ENCODE results near the gene DLEU7. TPM values are rescaled to one million over a fixed set of nuclear protein-coding genes. Genes with fewer than 3 reads are reported as not detected.

The DLEU7 gene
- total RNA-seq, 1 experiment from 2014 or later: not detected

DNA sequence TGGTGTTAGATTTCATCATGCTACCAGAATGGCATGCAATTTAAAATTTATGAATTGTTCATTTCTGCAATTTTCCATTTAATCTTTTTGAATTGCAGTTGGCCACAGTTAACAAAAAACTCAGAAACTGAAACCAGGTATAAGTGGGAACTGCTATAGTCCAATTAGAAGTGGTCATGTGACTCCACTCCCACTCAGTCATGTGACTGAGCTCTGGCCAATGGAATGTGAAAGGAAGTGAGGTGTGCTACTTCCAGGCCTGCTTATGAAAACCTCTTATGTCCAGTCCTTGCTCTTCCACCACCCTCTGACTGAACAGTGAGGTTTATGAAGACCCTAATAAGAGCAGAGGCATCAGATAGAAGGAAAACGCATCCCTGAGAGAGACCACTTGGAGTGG is 47.0 kb downstream of the DLEU7 start:
- Mint-ChIP-seq H3K27ac (ENCODE audit: unreplicated experiment) (no peak overlapping the region), H3K36me3 (ENCODE audit: insufficient read depth, unreplicated experiment) (no peaks in the 10 kb centered on the region), H3K27me3 (ENCODE audit: unreplicated experiment) (peaks cover 14% of the 10 kb centered on the region), H3K4me1 (ENCODE audit: low read depth, unreplicated experiment) (no peaks in the 10 kb centered on the region), H3K9me3 (ENCODE audit: low read depth, unreplicated experiment) (peaks cover 4% of the 10 kb centered on the region), H3K4me3 (ENCODE audit: low read depth, unreplicated experiment) (no peak overlapping the region)
- intact Hi-C loops (cut with micrococcal nuclease; ENCODE audit: unreplicated experiment): no loop called here
- no peak for DNase-seq
- CTCF ChIA-PET: no interaction called here
- TF ChIP-seq, protein P1, sequence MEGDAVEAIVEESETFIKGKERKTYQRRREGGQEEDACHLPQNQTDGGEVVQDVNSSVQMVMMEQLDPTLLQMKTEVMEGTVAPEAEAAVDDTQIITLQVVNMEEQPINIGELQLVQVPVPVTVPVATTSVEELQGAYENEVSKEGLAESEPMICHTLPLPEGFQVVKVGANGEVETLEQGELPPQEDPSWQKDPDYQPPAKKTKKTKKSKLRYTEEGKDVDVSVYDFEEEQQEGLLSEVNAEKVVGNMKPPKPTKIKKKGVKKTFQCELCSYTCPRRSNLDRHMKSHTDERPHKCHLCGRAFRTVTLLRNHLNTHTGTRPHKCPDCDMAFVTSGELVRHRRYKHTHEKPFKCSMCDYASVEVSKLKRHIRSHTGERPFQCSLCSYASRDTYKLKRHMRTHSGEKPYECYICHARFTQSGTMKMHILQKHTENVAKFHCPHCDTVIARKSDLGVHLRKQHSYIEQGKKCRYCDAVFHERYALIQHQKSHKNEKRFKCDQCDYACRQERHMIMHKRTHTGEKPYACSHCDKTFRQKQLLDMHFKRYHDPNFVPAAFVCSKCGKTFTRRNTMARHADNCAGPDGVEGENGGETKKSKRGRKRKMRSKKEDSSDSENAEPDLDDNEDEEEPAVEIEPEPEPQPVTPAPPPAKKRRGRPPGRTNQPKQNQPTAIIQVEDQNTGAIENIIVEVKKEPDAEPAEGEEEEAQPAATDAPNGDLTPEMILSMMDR (IDR thresholded peaks at IDR 0.05; ENCODE audit: unreplicated experiment): no peak
- BruUV-seq (replicated peaks): no TSS peak

DNA sequence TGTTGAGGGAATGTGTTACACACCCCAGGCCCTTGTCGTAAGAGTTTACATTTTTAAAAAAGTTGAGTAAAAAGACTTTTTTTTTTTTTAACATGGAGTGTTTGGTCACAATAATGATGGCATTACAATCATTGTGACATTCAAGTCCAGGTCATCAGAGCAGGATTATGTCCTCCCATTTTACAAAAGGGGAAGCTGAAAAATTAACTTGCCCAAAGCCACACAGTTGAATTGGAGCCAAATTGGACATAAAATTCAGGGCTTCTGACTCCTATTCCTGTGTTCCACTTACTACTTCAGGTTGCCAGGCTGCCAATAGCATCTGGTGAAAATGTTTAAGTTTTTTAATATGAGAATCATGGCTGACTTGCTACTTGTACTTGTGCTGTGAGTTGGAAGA is 49.3 kb downstream of the DLEU7 start:
- Mint-ChIP-seq H3K4me1 (ENCODE audit: low read depth, unreplicated experiment) (no peaks in the 10 kb centered on the region), H3K4me3 (ENCODE audit: low read depth, unreplicated experiment) (no peak overlapping the region), H3K27me3 (ENCODE audit: unreplicated experiment) (peaks cover 2% of the 10 kb centered on the region), H3K27ac (ENCODE audit: unreplicated experiment) (no peak overlapping the region), H3K36me3 (ENCODE audit: insufficient read depth, unreplicated experiment) (no peaks in the 10 kb centered on the region), H3K9me3 (ENCODE audit: low read depth, unreplicated experiment) (peaks cover 4% of the 10 kb centered on the region)
- intact Hi-C loops (cut with micrococcal nuclease; ENCODE audit: unreplicated experiment): no loop called here
- BruUV-seq (replicated peaks): no TSS peak
- no peak for DNase-seq
- TF ChIP-seq, protein P1 (IDR thresholded peaks at IDR 0.05; ENCODE audit: unreplicated experiment): no peak
- CTCF ChIA-PET: no interaction called here

DNA sequence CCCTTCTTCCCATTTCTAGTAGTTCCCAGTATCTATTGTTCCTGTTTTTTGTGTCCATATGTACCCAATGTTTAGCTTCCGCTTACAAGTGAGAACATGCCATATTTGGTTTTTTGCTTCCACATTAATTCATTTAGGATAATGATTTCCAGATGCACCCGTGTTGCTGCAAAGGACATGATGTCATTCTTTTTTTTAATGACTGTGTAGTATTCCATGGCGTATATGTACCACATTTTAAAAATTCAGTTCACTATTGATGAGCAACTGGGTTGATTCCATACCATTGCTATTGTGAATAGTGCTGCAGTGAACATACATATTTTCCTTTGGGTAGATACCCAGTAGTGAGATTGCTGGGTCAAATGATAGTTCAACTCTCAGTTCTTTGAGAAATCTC is 50.5 kb downstream of the DLEU7 start:
- Mint-ChIP-seq H3K36me3 (ENCODE audit: insufficient read depth, unreplicated experiment) (no peaks in the 10 kb centered on the region), H3K9me3 (ENCODE audit: low read depth, unreplicated experiment) (peaks cover 4% of the 10 kb centered on the region), H3K4me3 (ENCODE audit: low read depth, unreplicated experiment) (no peak overlapping the region), H3K27me3 (ENCODE audit: unreplicated experiment) (peaks cover 6% of the 10 kb centered on the region), H3K4me1 (ENCODE audit: low read depth, unreplicated experiment) (no peaks in the 10 kb centered on the region), H3K27ac (ENCODE audit: unreplicated experiment) (no peak overlapping the region)
- CTCF ChIA-PET: no interaction called here
- DNase-seq: no peak
- intact Hi-C loops (cut with micrococcal nuclease; ENCODE audit: unreplicated experiment): no loop called here
- BruUV-seq (replicated peaks): no TSS peak
- TF ChIP-seq, protein P1 (IDR thresholded peaks at IDR 0.05; ENCODE audit: unreplicated experiment): no peak

DNA sequence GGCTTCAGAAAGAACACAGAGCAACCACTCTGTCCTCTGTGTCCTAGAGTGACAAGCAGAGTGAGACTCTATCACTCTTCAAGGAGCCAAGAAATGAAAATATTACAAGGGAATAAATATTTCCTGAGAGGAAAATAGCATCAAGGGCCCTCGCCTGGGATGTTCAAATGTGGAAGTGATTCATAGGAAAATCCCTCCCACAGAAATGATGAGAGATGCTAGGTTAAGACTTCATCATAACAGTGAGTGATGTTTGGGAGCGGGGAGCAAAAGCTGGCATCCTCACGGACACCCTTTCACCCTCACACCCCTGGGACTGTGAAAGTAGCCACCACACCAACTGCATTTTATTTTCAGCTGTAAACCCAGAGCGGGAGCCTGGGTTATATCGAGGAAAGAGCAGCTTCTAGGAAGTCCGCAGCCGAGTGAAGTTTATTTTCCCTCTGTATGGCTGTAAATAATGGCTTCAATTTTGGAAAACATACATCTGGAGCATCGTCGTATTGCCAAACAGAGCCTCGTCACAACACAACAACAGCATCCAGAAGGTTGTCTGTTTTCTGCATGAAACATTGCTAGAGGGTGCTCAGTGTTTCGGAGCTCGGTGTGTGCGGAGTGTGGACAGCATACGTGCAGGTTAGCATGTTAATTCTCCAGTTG is 54.8 kb downstream of the DLEU7 start:
- Mint-ChIP-seq H3K36me3 (ENCODE audit: insufficient read depth, unreplicated experiment) (no peaks in the 10 kb centered on the region), H3K4me3 (ENCODE audit: low read depth, unreplicated experiment) (no peak overlapping the region), H3K9me3 (ENCODE audit: low read depth, unreplicated experiment) (no peaks in the 10 kb centered on the region), H3K4me1 (ENCODE audit: low read depth, unreplicated experiment) (no peaks in the 10 kb centered on the region), H3K27ac (ENCODE audit: unreplicated experiment) (no peak overlapping the region), H3K27me3 (ENCODE audit: unreplicated experiment) (peaks cover 16% of the 10 kb centered on the region)
- intact Hi-C loops (cut with micrococcal nuclease; ENCODE audit: unreplicated experiment): no loop called here
- TF ChIP-seq, protein P1 (IDR thresholded peaks at IDR 0.05; ENCODE audit: unreplicated experiment): no peak
- CTCF ChIA-PET: no interaction called here
- DNase-seq: no peak
- BruUV-seq (replicated peaks): no TSS peak

Measured in Calu3 (cell line).